AG04449 (cell line): Measurements from ENCODE around the gene ARHGAP22.

Source experiments
- CTCF ChIA-PET: fragments of 350-600 bp; formaldehyde crosslinking; extraction: SDS; loops from one replicate; lab custom pipeline; 2021; ENCODE audit warnings: antibody characterized with exemption; lab: Yijun Ruan, JAX
- POLR2A ChIA-PET: fragments of 400-600, 350-600 bp; formaldehyde crosslinking; extraction: SDS; loops from one replicate; lab custom pipeline; 2020; ENCODE audit warnings: antibody characterized with exemption, inconsistent platforms; lab: Yijun Ruan, JAX
- DNase-seq: peaks from one replicate; pipeline ENCODE4 v3.0.0-alpha.2; 2010; ENCODE audit warnings: low read depth, low spot score
- H3K4me3 ChIP-seq: 2 replicates; pipeline ENCODE4 v1.5.1; 2011; ENCODE audit warnings: low read depth, mild to moderate bottlenecking, control low read depth, low read length
- CTCF ChIP-seq: IDR thresholded peaks from one replicate; pipeline ENCODE4 v1.5.1; 2011; ENCODE audit warnings: mild to moderate bottlenecking, moderate library complexity, low read length, control low read depth, inconsistent platforms; ENCODE audit not compliant: insufficient read depth; ENCODE audit errors: missing control alignments

ARHGAP22 gene

GRCh38 chr10:48639632-48640031, 34.8 kb upstream of the ARHGAP22 start:
- H3K4me3 ChIP-seq, result no peak overlapping the region
- ChIA-PET POLR2A (interaction anchor here (1.1 kb wide), 1 partner anchor 33 kb away, joined by 3 read pairs; no protein-coding TSS in a partner anchor), CTCF (interaction anchor here (1.0 to 3.9 kb wide), 5 partner anchors 17 to 91 kb away, joined by 3 to 37 read pairs (median 5); no protein-coding TSS in a partner anchor)
- no peak for DNase-seq
- TF ChIP-seq CTCF, result no peak

GRCh38 chr10:48638739-48639527, 34.1 kb upstream of the ARHGAP22 start:
- no peak overlapping the region for H3K4me3 ChIP-seq
- POLR2A ChIA-PET, result interaction anchor here (1.1 kb wide), 1 partner anchor 32 kb away, joined by 3 read pairs; no protein-coding TSS in a partner anchor
- CTCF ChIA-PET, result interaction anchor here (0.8 to 3.9 kb wide), 6 partner anchors 13 to 88 kb away, joined by 3 to 37 read pairs (median 6); no protein-coding TSS in a partner anchor
- no peak for DNase-seq
- TF ChIP-seq CTCF, result no peak

- TF ChIP-seq CTCF, result no peak
- DNase-seq, result no peak
- ChIA-PET CTCF (interaction anchor here (1.6 to 3.9 kb wide), 4 partner anchors 13 to 85 kb away, joined by 5 to 37 read pairs (median 7); no protein-coding TSS in a partner anchor), POLR2A (no interaction called here)
- H3K4me3 ChIP-seq, result no peak overlapping the region
Observed at GRCh38 chr10:48638158-48638557, 33.3 kb upstream of the ARHGAP22 start.

GRCh38 chr10:48636901-48637300, 32.0 kb upstream of the ARHGAP22 start:
- POLR2A ChIA-PET, result no interaction called here
- DNase-seq, result no peak
- H3K4me3 ChIP-seq, result no peak overlapping the region
- CTCF ChIA-PET, result interaction anchor here (0.7 to 15.3 kb wide), 4 partner anchors 14 to 88 kb away, joined by 3 to 132 read pairs (median 8); no protein-coding TSS in a partner anchor
- no peak for TF ChIP-seq CTCF

- POLR2A ChIA-PET, result no interaction called here
- CTCF ChIA-PET, result interaction anchor here (1.9 to 15.3 kb wide), 3 partner anchors 21 to 87 kb away, joined by 5 to 132 read pairs (median 11); no protein-coding TSS in a partner anchor
- DNase-seq, result no peak
- no peak for TF ChIP-seq CTCF
- H3K4me3 ChIP-seq, result no peak overlapping the region
Observed at GRCh38 chr10:48636231-48636630, 31.4 kb upstream of the ARHGAP22 start.

GRCh38 chr10:48634984-48635557, 30.2 kb upstream of the ARHGAP22 start:
- H3K4me3 ChIP-seq, result no peak overlapping the region
- no peak for DNase-seq
- ChIA-PET POLR2A (no interaction called here), CTCF (interaction anchor here (1.1 to 15.3 kb wide), 5 partner anchors 10 to 86 kb away, joined by 3 to 132 read pairs (median 5); no protein-coding TSS in a partner anchor)
- TF ChIP-seq CTCF, result no peak
